ENCODE measurements around the gene C2CD2.

C2CD2 gene

DNA sequence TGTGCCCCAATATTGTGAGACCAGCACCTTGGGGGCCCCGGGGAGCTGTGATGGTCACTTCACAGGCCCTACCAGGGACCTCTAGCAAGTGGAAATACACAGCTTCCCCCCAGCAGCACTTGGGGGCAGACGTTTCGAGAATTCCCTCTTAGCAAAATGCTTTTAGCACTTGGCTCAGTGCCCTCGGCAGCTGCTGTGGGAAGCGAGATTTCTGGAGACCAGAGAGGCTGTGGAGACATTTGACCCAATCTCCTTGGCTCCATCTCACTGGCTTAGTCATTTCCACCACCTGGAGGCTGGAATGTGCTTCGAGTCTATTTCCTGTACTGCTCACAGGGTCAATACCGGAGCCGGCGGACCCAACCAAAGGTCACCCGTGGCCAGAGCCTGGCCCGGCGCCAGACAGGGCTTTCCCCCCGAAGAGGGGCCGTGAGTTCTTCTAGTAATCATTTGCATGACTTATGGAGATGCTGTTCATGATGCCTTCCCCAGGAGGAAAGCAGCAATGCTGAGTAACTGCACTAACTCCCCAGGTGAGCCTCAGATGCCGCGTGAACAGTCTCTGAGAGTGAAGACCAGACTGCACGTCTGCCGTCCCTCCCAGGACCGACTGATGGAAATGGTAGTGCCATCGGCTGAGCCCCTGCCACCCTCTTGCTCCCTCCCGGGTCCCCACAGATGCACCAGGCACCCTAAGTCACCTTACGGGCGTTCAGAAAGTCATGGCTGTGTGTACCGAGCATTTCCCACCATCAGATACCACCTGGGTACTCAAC lies 4.4 kb upstream of the C2CD2 start:
- TF ChIP-seq, protein P1, sequence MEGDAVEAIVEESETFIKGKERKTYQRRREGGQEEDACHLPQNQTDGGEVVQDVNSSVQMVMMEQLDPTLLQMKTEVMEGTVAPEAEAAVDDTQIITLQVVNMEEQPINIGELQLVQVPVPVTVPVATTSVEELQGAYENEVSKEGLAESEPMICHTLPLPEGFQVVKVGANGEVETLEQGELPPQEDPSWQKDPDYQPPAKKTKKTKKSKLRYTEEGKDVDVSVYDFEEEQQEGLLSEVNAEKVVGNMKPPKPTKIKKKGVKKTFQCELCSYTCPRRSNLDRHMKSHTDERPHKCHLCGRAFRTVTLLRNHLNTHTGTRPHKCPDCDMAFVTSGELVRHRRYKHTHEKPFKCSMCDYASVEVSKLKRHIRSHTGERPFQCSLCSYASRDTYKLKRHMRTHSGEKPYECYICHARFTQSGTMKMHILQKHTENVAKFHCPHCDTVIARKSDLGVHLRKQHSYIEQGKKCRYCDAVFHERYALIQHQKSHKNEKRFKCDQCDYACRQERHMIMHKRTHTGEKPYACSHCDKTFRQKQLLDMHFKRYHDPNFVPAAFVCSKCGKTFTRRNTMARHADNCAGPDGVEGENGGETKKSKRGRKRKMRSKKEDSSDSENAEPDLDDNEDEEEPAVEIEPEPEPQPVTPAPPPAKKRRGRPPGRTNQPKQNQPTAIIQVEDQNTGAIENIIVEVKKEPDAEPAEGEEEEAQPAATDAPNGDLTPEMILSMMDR (conservative IDR thresholded peaks at IDR 0.05; ENCODE audit: low read depth, low read length): peak; percentile 60
- no peak overlapping the region for H3K4me3 ChIP-seq (ENCODE audit: low read depth, low read length)
- peak; percentile 96 for DNase-seq (ENCODE audit: low read depth)

DNA sequence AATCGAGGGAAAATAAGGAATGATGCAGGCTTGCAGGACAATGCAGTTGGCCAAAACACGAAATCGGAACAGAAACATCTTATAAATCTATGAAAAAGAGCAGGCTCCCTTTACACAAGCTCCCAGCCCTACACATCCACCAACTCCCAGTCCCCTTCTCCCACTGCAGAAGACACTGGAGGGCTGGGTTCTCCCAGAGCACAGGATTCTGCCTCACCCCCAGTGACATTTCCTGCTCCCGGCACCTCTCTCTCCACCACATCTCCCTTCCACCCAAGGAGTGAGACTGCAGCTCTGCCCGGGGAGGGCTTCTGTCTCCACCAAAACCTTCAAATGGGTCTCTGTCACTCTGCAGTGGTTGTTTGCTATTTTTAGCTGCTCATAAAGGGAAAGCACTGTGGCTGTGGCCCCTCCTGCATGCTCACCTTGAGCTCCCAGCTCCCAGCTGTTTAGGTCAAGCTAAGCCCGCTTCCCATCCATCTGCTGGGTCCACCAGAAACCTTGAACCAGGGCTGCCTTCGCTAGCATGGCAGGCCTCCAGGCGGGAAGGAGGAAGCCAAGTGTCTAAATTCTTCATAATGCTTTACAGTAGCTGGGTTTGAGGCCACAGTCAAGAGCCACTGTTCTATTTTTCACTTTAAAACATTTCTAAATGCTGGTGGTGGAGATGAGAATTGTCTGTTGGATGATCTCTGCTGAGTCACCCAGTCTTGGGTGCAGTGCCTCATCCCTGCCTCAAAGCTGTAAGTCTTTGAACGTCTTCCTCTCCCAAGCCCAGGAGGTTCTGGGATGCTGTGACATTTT lies 3.3 kb upstream of the C2CD2 start:
- peak; percentile 85 for DNase-seq (ENCODE audit: low read depth)
- H3K4me3 ChIP-seq (ENCODE audit: low read depth, low read length): no peak overlapping the region
- TF ChIP-seq, protein P1 (conservative IDR thresholded peaks at IDR 0.05; ENCODE audit: low read depth, low read length): no peak

DNA sequence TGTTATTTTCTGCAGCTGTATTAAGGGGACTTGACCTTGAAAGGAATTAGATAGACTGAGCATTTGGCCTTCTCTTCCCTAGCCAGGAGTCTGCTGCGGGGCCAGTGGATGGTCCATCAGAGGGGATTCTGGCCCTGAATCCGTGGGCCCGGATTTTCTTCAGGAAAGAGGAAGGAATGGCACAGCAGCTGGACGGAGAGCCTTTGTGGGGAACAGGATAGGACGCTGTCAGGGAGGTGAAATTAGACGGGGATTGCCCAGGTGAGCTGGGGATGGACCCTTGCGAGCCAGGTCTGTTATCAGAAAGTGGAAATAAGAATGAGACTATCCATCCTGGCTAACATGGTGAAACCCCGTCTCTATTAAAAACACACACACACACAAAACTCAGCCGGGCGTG lies 1.7 kb upstream of the C2CD2 start:
- H3K4me3 ChIP-seq (ENCODE audit: low read depth, low read length): no peak overlapping the region
- DNase-seq (ENCODE audit: low read depth): no peak
- TF ChIP-seq, protein P1 (conservative IDR thresholded peaks at IDR 0.05; ENCODE audit: low read depth, low read length): no peak

DNA sequence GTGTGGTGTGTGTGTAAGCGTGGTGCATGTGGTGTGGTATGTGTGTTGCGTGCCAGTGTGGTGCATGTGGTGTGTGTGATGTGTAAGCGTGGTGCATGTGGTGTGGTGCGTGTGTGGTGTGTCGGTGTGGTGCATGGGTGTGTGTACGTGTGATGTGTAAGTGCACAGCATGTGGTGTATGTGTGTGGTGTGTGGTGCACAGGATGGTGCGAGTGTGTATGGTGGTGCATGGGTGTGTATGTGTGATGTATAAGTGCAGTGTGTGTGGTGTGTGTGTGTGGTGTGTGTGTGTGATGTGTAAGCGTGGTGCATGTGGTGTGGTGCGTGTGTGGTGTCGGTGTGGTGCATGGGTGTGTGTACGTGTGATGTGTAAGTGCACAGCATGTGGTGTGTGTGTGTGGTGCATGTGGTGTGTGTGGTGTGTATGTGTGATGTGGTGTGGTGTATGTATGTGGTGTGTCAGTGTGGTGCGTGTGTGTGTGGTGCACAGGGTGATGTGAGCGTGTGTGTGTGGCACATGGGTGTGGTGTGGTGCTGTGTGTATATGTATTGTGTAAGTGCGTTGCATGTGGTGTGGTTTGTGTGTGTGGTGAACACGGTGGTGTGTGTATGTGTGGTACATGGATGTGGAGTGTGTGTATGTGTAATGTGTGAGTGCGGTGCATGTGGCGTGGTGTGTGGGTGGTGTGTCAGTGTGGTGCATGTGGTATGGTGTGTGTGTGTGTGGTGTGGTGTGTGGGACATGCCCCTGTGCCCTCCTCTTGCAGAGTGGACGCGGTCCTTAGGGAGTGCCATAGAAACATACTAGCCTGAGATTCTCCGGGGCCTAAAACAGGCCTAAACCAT lies 1.1 kb upstream of the C2CD2 start:
- TF ChIP-seq, protein P1 (conservative IDR thresholded peaks at IDR 0.05; ENCODE audit: low read depth, low read length): no peak
- no peak for DNase-seq (ENCODE audit: low read depth)
- H3K4me3 ChIP-seq (ENCODE audit: low read depth, low read length): no peak overlapping the region

DNA sequence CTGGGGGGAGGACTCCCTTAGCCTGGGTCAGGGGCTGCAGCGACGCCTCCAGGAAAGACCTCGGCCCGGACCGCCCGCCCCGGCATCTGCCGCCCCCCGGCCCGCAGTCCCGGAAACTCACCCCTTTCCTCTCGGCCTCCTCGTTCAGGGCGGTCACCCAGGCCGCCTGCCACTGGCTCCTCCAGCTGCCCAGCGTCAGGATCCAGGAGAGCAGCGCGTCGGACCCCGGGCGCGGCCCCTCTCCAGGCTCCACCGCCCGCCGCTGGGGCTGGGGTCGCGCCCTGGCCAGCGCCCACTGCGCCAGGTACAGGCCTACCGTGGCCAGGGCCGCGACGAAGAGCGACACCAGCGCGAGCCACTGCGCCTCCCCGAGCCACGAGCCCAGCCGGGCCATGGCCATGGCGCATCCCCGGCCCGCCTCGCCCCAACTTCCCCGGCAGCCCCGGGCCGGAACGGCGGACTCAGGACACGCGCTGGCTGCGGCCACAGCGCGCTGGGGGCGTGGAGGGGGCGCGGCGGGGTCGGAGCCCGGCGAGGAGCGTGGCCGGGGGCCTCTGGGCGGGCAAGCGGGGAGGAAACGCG lies 478 bp downstream of the C2CD2 start:
- DNase-seq (ENCODE audit: low read depth): no peak

More for the DNA sequence above, 478 bp downstream of the C2CD2 start:
- TF ChIP-seq, protein P1 (conservative IDR thresholded peaks at IDR 0.05; ENCODE audit: low read depth, low read length): no peak
- H3K4me3 ChIP-seq (ENCODE audit: low read depth, low read length): peak overlapping the region; percentile 63

Measured in choroid plexus epithelial cell (primary cell).